ENCODE measurements around the gene FERMT1.
"Not testable (repeated sequence)": the region's sequence is repeated elsewhere in the genome, so short reads cannot be mapped to it uniquely, and the experiment has no call there.

Gene FERMT1

GRCh38 chr20:6057139-6057538 lies 65.7 kb downstream of the FERMT1 start:
- Histone ChIP-seq H3K27me3 (ENCODE audit: control insufficient read depth, insufficient read depth, low read length, poor library complexity, severe bottlenecking) (peaks cover 24% of the 10 kb centered on the region), H3K4me3 (ENCODE audit: insufficient read depth, low read depth, low read length) (no peak overlapping the region), H3K36me3 (ENCODE audit: control insufficient read depth, insufficient read depth, low read length) (no peaks in the 10 kb centered on the region), H3K9me3 (ENCODE audit: control insufficient read depth, low read length) (no peaks in the 10 kb centered on the region), H3K4me1 (ENCODE audit: control insufficient read depth, insufficient read depth, low read length) (peaks cover 2% of the 10 kb centered on the region), H3K27ac (ENCODE audit: insufficient read depth, low read depth, low read length, poor library complexity, severe bottlenecking) (no peak overlapping the region)
- WGBS, 2 experiments: 94% methylated on average over 2 of the region's 2 CpGs

GRCh38 chr20:6055981-6056569 lies 66.8 kb downstream of the FERMT1 start:
- Histone ChIP-seq H3K27ac (ENCODE audit: insufficient read depth, low read depth, low read length, poor library complexity, severe bottlenecking) (no peak overlapping the region), H3K4me1 (ENCODE audit: control insufficient read depth, insufficient read depth, low read length) (peaks cover 10% of the 10 kb centered on the region), H3K9me3 (ENCODE audit: control insufficient read depth, low read length) (no peaks in the 10 kb centered on the region), H3K4me3 (ENCODE audit: insufficient read depth, low read depth, low read length) (no peak overlapping the region), H3K36me3 (ENCODE audit: control insufficient read depth, insufficient read depth, low read length) (no peaks in the 10 kb centered on the region), H3K27me3 (ENCODE audit: control insufficient read depth, insufficient read depth, low read length, poor library complexity, severe bottlenecking) (peaks cover 35% of the 10 kb centered on the region)
- WGBS, 2 experiments: 94 to 96% methylated on average over 9 of the region's 9 CpGs

GRCh38 chr20:6055161-6055783 lies 67.6 kb downstream of the FERMT1 start:
- Histone ChIP-seq H3K4me3 (ENCODE audit: insufficient read depth, low read depth, low read length) (no peak overlapping the region), H3K27ac (ENCODE audit: insufficient read depth, low read depth, low read length, poor library complexity, severe bottlenecking) (no peak overlapping the region), H3K27me3 (ENCODE audit: control insufficient read depth, insufficient read depth, low read length, poor library complexity, severe bottlenecking) (peaks cover 43% of the 10 kb centered on the region), H3K4me1 (ENCODE audit: control insufficient read depth, insufficient read depth, low read length) (peaks cover 10% of the 10 kb centered on the region), H3K9me3 (ENCODE audit: control insufficient read depth, low read length) (no peaks in the 10 kb centered on the region), H3K36me3 (ENCODE audit: control insufficient read depth, insufficient read depth, low read length) (no peaks in the 10 kb centered on the region)
- WGBS, 2 experiments: 90 to 93% methylated on average over 10 of the region's 10 CpGs

GRCh38 chr20:6054689-6055051 lies 68.2 kb downstream of the FERMT1 start:
- H3K9me3 ChIP-seq (ENCODE audit: control insufficient read depth, low read length); H3K27ac ChIP-seq (ENCODE audit: insufficient read depth, low read depth, low read length, poor library complexity, severe bottlenecking); H3K4me3 ChIP-seq (ENCODE audit: insufficient read depth, low read depth, low read length); H3K36me3 ChIP-seq (ENCODE audit: control insufficient read depth, insufficient read depth, low read length): not testable (repeated sequence)
- Histone ChIP-seq H3K4me1 (ENCODE audit: control insufficient read depth, insufficient read depth, low read length) (peaks cover 10% of the 10 kb centered on the region), H3K27me3 (ENCODE audit: control insufficient read depth, insufficient read depth, low read length, poor library complexity, severe bottlenecking) (peaks cover 49% of the 10 kb centered on the region)
- WGBS, 2 experiments: 92 to 93% methylated on average over 4 of the region's 4 CpGs

GRCh38 chr20:6053776-6054688 lies 68.8 kb downstream of the FERMT1 start, which contains the start of gene LRRN4:
LRRN4 (minus strand) TSS chr20:6054060; CDS start chr20:6052799, 1,261 bp downstream.
- WGBS, 2 experiments: 57 to 62% methylated on average over 11 to 12 of the region's 13 CpGs
- Histone ChIP-seq H3K36me3 (ENCODE audit: control insufficient read depth, insufficient read depth, low read length) (no peaks in the 10 kb centered on the region), H3K27me3 (ENCODE audit: control insufficient read depth, insufficient read depth, low read length, poor library complexity, severe bottlenecking) (peaks cover 52% of the 10 kb centered on the region), H3K9me3 (ENCODE audit: control insufficient read depth, low read length) (no peaks in the 10 kb centered on the region), H3K27ac (ENCODE audit: insufficient read depth, low read depth, low read length, poor library complexity, severe bottlenecking) (no peak within 1 kb of the TSS), H3K4me1 (ENCODE audit: control insufficient read depth, insufficient read depth, low read length) (peaks cover 10% of the 10 kb centered on the region), H3K4me3 (ENCODE audit: insufficient read depth, low read depth, low read length) (no peak within 1 kb of the TSS)

- Histone ChIP-seq H3K27me3 (ENCODE audit: control insufficient read depth, insufficient read depth, low read length, poor library complexity, severe bottlenecking) (peaks cover 52% of the 10 kb centered on the region), H3K27ac (ENCODE audit: insufficient read depth, low read depth, low read length, poor library complexity, severe bottlenecking) (no peak overlapping the region), H3K4me3 (ENCODE audit: insufficient read depth, low read depth, low read length) (no peak overlapping the region), H3K36me3 (ENCODE audit: control insufficient read depth, insufficient read depth, low read length) (no peaks in the 10 kb centered on the region), H3K9me3 (ENCODE audit: control insufficient read depth, low read length) (no peaks in the 10 kb centered on the region), H3K4me1 (ENCODE audit: control insufficient read depth, insufficient read depth, low read length) (peaks cover 10% of the 10 kb centered on the region)
- 74 to 75% methylated on average over 8 of the region's 8 CpGs for WGBS, 2 experiments
Measured at GRCh38 chr20:6053064-6053775, 69.6 kb downstream of the FERMT1 start.

GRCh38 chr20:6051505-6051904 lies 71.3 kb downstream of the FERMT1 start:
- Histone ChIP-seq H3K4me1 (ENCODE audit: control insufficient read depth, insufficient read depth, low read length) (peaks cover 10% of the 10 kb centered on the region), H3K27me3 (ENCODE audit: control insufficient read depth, insufficient read depth, low read length, poor library complexity, severe bottlenecking) (peaks cover 49% of the 10 kb centered on the region), H3K36me3 (ENCODE audit: control insufficient read depth, insufficient read depth, low read length) (no peaks in the 10 kb centered on the region), H3K27ac (ENCODE audit: insufficient read depth, low read depth, low read length, poor library complexity, severe bottlenecking) (no peak overlapping the region), H3K4me3 (ENCODE audit: insufficient read depth, low read depth, low read length) (peak overlapping the region; percentile 33), H3K9me3 (ENCODE audit: control insufficient read depth, low read length) (no peaks in the 10 kb centered on the region)
- WGBS, 2 experiments: 66 to 73% methylated on average over 5 of the region's 5 CpGs

- Histone ChIP-seq H3K27ac (ENCODE audit: insufficient read depth, low read depth, low read length, poor library complexity, severe bottlenecking) (no peak overlapping the region), H3K9me3 (ENCODE audit: control insufficient read depth, low read length) (no peaks in the 10 kb centered on the region), H3K4me1 (ENCODE audit: control insufficient read depth, insufficient read depth, low read length) (peaks cover 8% of the 10 kb centered on the region), H3K4me3 (ENCODE audit: insufficient read depth, low read depth, low read length) (no peak overlapping the region), H3K27me3 (ENCODE audit: control insufficient read depth, insufficient read depth, low read length, poor library complexity, severe bottlenecking) (peaks cover 40% of the 10 kb centered on the region), H3K36me3 (ENCODE audit: control insufficient read depth, insufficient read depth, low read length) (no peaks in the 10 kb centered on the region)
- 90 to 91% methylated on average over 3 of the region's 3 CpGs for WGBS, 2 experiments
Measured at GRCh38 chr20:6048391-6048790, 74.4 kb downstream of the FERMT1 start.

- no peak overlapping the region for H3K27ac ChIP-seq (ENCODE audit: insufficient read depth, low read depth, low read length, poor library complexity, severe bottlenecking)
- H3K4me3 ChIP-seq (ENCODE audit: insufficient read depth, low read depth, low read length): no peak overlapping the region
- no peaks in the 10 kb centered on the region for H3K9me3 ChIP-seq (ENCODE audit: control insufficient read depth, low read length)
- H3K27me3 ChIP-seq (ENCODE audit: control insufficient read depth, insufficient read depth, low read length, poor library complexity, severe bottlenecking): peaks cover 21% of the 10 kb centered on the region
- H3K36me3 ChIP-seq (ENCODE audit: control insufficient read depth, insufficient read depth, low read length): no peaks in the 10 kb centered on the region
- peaks cover 2% of the 10 kb centered on the region for H3K4me1 ChIP-seq (ENCODE audit: control insufficient read depth, insufficient read depth, low read length)
- WGBS, 2 experiments: 85 to 86% methylated on average over 1 of the region's 1 CpG
Measured at GRCh38 chr20:6046432-6046831, 76.4 kb downstream of the FERMT1 start.

- no peaks in the 10 kb centered on the region for H3K9me3 ChIP-seq (ENCODE audit: control insufficient read depth, low read length)
- H3K27me3 ChIP-seq (ENCODE audit: control insufficient read depth, insufficient read depth, low read length, poor library complexity, severe bottlenecking): peaks cover 12% of the 10 kb centered on the region
- H3K4me1 ChIP-seq (ENCODE audit: control insufficient read depth, insufficient read depth, low read length): no peaks in the 10 kb centered on the region
- no peak overlapping the region for H3K4me3 ChIP-seq (ENCODE audit: insufficient read depth, low read depth, low read length)
- peaks cover 4% of the 10 kb centered on the region for H3K36me3 ChIP-seq (ENCODE audit: control insufficient read depth, insufficient read depth, low read length)
- no peak overlapping the region for H3K27ac ChIP-seq (ENCODE audit: insufficient read depth, low read depth, low read length, poor library complexity, severe bottlenecking)
Measured at GRCh38 chr20:6045566-6045965, 77.3 kb downstream of the FERMT1 start.

Data from ectodermal cell (in vitro differentiated cells).